COLO668 (cell line): Measurements from ENCODE around the gene SDCBP2.
A peak's percentile ranks its signal among the peaks of the same experiment; 100 is the strongest.

Experiments
- DNase-seq: peaks from one replicate; lab custom pipeline; 2025; ENCODE audit not compliant: unreplicated experiment; lab: John Stamatoyannopoulos, UW

SDCBP2 gene

GRCh38 chr20:1298888-1299511 lies 29.9 kb downstream of the SDCBP2 start:
- DNase-seq, result no peak

GRCh38 chr20:1298166-1298565 lies 30.8 kb downstream of the SDCBP2 start:
- no peak for DNase-seq

- no peak for DNase-seq
These were observed 31.5 kb downstream of the SDCBP2 start for GRCh38 chr20:1297486-1297885.

- DNase-seq, result peak; percentile 36
These were observed 32.0 kb downstream of the SDCBP2 start for GRCh38 chr20:1296922-1297321.

- DNase-seq, result no peak
These were observed 32.8 kb downstream of the SDCBP2 start for GRCh38 chr20:1296117-1296610.

- DNase-seq, result no peak
These were observed 33.5 kb downstream of the SDCBP2 start for GRCh38 chr20:1295276-1295930.

GRCh38 chr20:1294497-1294896 lies 34.4 kb downstream of the SDCBP2 start:
- DNase-seq, result no peak

- DNase-seq, result peak; percentile 37
These were observed 35.1 kb downstream of the SDCBP2 start for GRCh38 chr20:1293641-1294379.

GRCh38 chr20:1292620-1293019 lies 36.3 kb downstream of the SDCBP2 start:
- DNase-seq, result no peak

- no peak for DNase-seq
These were observed 37.7 kb downstream of the SDCBP2 start for GRCh38 chr20:1291191-1291741.

- no peak for DNase-seq
These were observed 41.0 kb downstream of the SDCBP2 start for GRCh38 chr20:1287787-1288569.

- no peak for DNase-seq
These were observed 41.6 kb downstream of the SDCBP2 start for GRCh38 chr20:1287306-1287705.

GRCh38 chr20:1286267-1287024 lies 42.5 kb downstream of the SDCBP2 start:
- no peak for DNase-seq

- peak; percentile 22 for DNase-seq
These were observed 45.1 kb downstream of the SDCBP2 start for GRCh38 chr20:1283522-1284510.

- DNase-seq, result no peak
These were observed 46.0 kb downstream of the SDCBP2 start for GRCh38 chr20:1282966-1283365.

GRCh38 chr20:1281279-1282057 lies 47.5 kb downstream of the SDCBP2 start:
- peak; percentile 48 for DNase-seq

GRCh38 chr20:1280195-1281102 lies 48.5 kb downstream of the SDCBP2 start:
- DNase-seq, result no peak
